H1 (cell line): ENCODE data around the gene ADNP. TPM values are rescaled to one million over a fixed set of nuclear protein-coding genes. Genes with fewer than 3 reads are reported as not detected.

ENCODE experiments used
- GTF2F1 ChIP-seq: IDR thresholded peaks from 2 replicates; pipeline ENCODE4 v1.6.1; 2012; ENCODE audit warnings: low read depth, low read length, improper control_type of control experiment, borderline replicate concordance
- POLR2A ChIP-seq, 2 experiments: IDR thresholded peaks; 1 replicate in 1 of 2; 2 replicates in 1 of 2; pipeline ENCODE4 v1.6.1; 2011; ENCODE audit warnings: low read depth in 2 of 2, low read length in 2 of 2, mild to moderate bottlenecking in 2 of 2; ENCODE audit errors: control extremely low read depth in 1 of 2
- RAD21 ChIP-seq, 2 experiments: IDR thresholded peaks in 1 of 2; conservative IDR thresholded peaks in 1 of 2; 2 replicates each; pipeline ENCODE4 v1.6.1; 2011; ENCODE audit warnings: low read depth in 2 of 2, low read length in 2 of 2, improper control_type of control experiment in 1 of 2, inconsistent platforms in 1 of 2, mild to moderate bottlenecking in 1 of 2, moderate library complexity in 1 of 2
- polyA plus RNA-seq, 7 experiments: library from polyadenylated mRNA; depleted of rRNA in 3 of 7; stranded (reverse) in 5 of 7; unstranded in 2 of 7; fragments of >200 nt in 5 of 7; fragments of 200-250 nt in 2 of 7; gene quantifications; 1 replicate in 5 of 7; 2 replicates in 1 of 7; 4 replicates in 1 of 7; pipeline versions ENCODE4 v1.2.1 to v1.2.3, GENCODE V29; 2011 to 2013; ENCODE audit warnings: missing spikeins in 2 of 7, mixed read lengths in 2 of 7
- total RNA-seq: library from RNA; stranded (reverse); fragmentation: NEBNext Ultra II Directional; extraction: Animal tissue kit (Norgen Biotek cat#: 25700); gene quantifications from 2 replicates; pipeline ENCODE4 v1.2.1, GENCODE V29; 2021

Gene ADNP
- total and polyA plus RNA-seq, 2 of the 8 experiments (the other 6 are each of a cell fraction or from before 2014, with no cell fraction given): 31.6 to 123 TPM

DNA sequence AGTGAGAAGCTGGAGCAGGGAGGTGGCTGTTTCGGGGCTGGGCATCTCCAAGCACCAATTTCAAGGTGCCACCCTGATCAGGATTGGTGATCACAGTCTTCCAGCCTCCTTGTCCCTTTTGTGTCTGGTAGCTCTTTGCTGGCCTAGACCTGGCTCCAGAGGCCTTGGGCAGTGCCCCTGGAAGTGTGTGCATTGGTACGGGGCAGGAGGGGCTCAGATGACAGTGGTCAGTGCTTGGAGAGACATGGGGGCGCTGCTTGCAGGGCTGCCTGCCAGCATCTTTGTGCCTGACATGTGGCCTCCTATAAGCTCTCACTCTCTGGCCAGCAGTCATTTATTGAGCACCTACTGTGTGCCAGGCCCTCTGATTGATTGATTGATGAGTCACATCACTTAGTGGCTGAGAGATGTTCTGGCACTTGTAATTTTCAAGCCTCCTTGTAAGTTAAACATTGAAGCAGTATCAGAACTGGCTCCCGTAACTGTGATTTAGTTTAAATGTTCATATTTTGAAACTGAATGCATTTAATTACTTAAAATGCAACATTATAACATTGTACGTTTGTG, 74.7 kb downstream of the ADNP start (continued):
- TF ChIP-seq GTF2F1 (no peak), RAD21 (IDR thresholded peaks at IDR 0.05 in 1 of 2, conservative IDR thresholded peaks at IDR 0.05 in 1 of 2; ENCODE audit: low read depth in 2 of 2, low read length in 2 of 2) (no peak), POLR2A (IDR thresholded peaks at IDR 0.05; ENCODE audit: control extremely low read depth in 1 of 2, low read depth in 2 of 2, low read length in 2 of 2) (no peak)
